AG04450 (cell line): ENCODE measurements around the gene BANK1. TPM values are rescaled to one million over a fixed set of nuclear protein-coding genes. Genes with fewer than 3 reads are reported as not detected.

Experiments used
- CTCF ChIA-PET: fragments of 300-600, 350-600 bp; formaldehyde crosslinking; extraction: SDS; loops from one replicate; lab custom pipeline; 2022; ENCODE audit warnings: antibody characterized with exemption, inconsistent platforms; lab: Charles Lee
- POLR2A ChIA-PET: fragments of 350-600 bp; formaldehyde crosslinking; extraction: SDS; loops from one replicate; lab custom pipeline; 2021; ENCODE audit warnings: antibody characterized with exemption, inconsistent platforms; lab: Yijun Ruan, JAX
- DNase-seq: peaks from one replicate; pipeline ENCODE4 v3.0.0-alpha.2; 2011; ENCODE audit warnings: low read depth, low spot score
- H3K27ac ChIP-seq: one replicate; pipeline ENCODE4 v1.5.1; 2012; ENCODE audit warnings: low read depth, low read length, control low read depth
- H3K27me3 ChIP-seq: one replicate; pipeline ENCODE4 v1.6.0; 2012; ENCODE audit warnings: low read length; ENCODE audit not compliant: control insufficient read depth, insufficient read depth
- H3K4me3 ChIP-seq: 2 replicates; pipeline ENCODE4 v1.5.1; 2011; ENCODE audit warnings: mild to moderate bottlenecking, low read depth, low read length, control low read depth
- H3K9me3 ChIP-seq: 2 replicates; pipeline ENCODE4 v1.5.1; 2012; ENCODE audit warnings: low read length; ENCODE audit not compliant: control insufficient read depth, insufficient read depth
- CTCF ChIP-seq: IDR thresholded peaks from 2 replicates; pipeline ENCODE4 v1.5.1; 2011; ENCODE audit warnings: low read depth, low read length, control low read depth, inconsistent platforms
- polyA plus RNA-seq: library from polyadenylated mRNA; depleted of rRNA; stranded (reverse); fragments of >200 nt; gene quantifications from 2 replicates; pipeline ENCODE4 v1.2.3, GENCODE V29; 2011

The BANK1 gene
- polyA plus RNA-seq, 1 experiment, result 0.53 TPM

GRCh38 chr4:101954351-101954750 is 163.8 kb downstream of the BANK1 start:
- no peak for TF ChIP-seq CTCF
- no peak for DNase-seq
- ChIA-PET CTCF (interaction anchor here (0.5 to 0.9 kb wide), 2 partner anchors 29 to 353 kb away, joined by 3 read pairs; no protein-coding TSS in a partner anchor), POLR2A (no interaction called here)
- Histone ChIP-seq H3K9me3 (no peaks in the 10 kb centered on the region), H3K27me3 (no peaks in the 10 kb centered on the region), H3K4me3 (no peak overlapping the region), H3K27ac (no peak overlapping the region)

- ChIA-PET POLR2A (no interaction called here), CTCF (no interaction called here)
- H3K27me3 ChIP-seq, result no peaks in the 10 kb centered on the region
- H3K9me3 ChIP-seq, result no peaks in the 10 kb centered on the region
- no peak for DNase-seq
- H3K27ac ChIP-seq, result no peak overlapping the region
- no peak overlapping the region for H3K4me3 ChIP-seq
- no peak for TF ChIP-seq CTCF
Observed at GRCh38 chr4:101954975-101955678, 164.6 kb downstream of the BANK1 start.

- Histone ChIP-seq H3K4me3 (no peak overlapping the region), H3K9me3 (no peaks in the 10 kb centered on the region), H3K27me3 (no peaks in the 10 kb centered on the region), H3K27ac (no peak overlapping the region)
- no peak for DNase-seq
- no peak for TF ChIP-seq CTCF
- ChIA-PET POLR2A (no interaction called here), CTCF (no interaction called here)
Observed at GRCh38 chr4:101956068-101956825, 165.7 kb downstream of the BANK1 start.

GRCh38 chr4:101958547-101958946 is 168.0 kb downstream of the BANK1 start:
- Histone ChIP-seq H3K9me3 (no peaks in the 10 kb centered on the region), H3K4me3 (no peak overlapping the region), H3K27me3 (no peaks in the 10 kb centered on the region), H3K27ac (no peak overlapping the region)
- ChIA-PET POLR2A (no interaction called here), CTCF (no interaction called here)
- no peak for TF ChIP-seq CTCF
- DNase-seq, result no peak

GRCh38 chr4:101960431-101960830 is 169.9 kb downstream of the BANK1 start:
- DNase-seq, result no peak
- ChIA-PET POLR2A (no interaction called here), CTCF (no interaction called here)
- TF ChIP-seq CTCF, result no peak
- Histone ChIP-seq H3K9me3 (no peaks in the 10 kb centered on the region), H3K4me3 (no peak overlapping the region), H3K27ac (no peak overlapping the region), H3K27me3 (no peaks in the 10 kb centered on the region)
